Measurements from ENCODE around the gene OR8B12.
"Not testable (repeated sequence)": the region's sequence is repeated elsewhere in the genome, so short reads cannot be mapped to it uniquely, and the experiment has no call there.

OR8B12 gene

GRCh38 chr11:124519850-124520549, 23.5 kb downstream of the OR8B12 start:
- DNase-seq (ENCODE audit: low read depth) = no peak

- DNase-seq (ENCODE audit: low read depth) = no peak
Observed at GRCh38 chr11:124518989-124519451, 24.4 kb downstream of the OR8B12 start.

DNA sequence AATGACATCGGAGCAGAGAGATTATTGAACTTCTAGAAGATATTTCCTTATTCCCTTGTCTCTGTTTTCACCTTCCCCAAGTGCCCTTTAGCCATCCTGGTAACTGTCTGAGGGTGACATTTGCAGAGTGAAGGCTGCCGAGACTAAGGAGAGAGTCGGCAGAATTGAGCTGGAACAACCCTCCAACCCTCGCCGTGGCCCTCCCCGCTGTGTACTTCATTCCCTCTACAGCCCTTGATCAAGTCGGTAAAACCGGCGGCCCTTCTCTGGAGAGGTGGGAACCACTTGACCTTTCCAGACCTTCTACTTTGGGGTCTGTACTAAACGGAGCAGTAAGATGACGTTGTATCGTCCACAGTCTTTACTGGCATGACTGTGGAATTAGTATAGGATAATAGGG, 26.1 kb downstream of the OR8B12 start:
- DNase-seq (ENCODE audit: low read depth) = no peak

DNA sequence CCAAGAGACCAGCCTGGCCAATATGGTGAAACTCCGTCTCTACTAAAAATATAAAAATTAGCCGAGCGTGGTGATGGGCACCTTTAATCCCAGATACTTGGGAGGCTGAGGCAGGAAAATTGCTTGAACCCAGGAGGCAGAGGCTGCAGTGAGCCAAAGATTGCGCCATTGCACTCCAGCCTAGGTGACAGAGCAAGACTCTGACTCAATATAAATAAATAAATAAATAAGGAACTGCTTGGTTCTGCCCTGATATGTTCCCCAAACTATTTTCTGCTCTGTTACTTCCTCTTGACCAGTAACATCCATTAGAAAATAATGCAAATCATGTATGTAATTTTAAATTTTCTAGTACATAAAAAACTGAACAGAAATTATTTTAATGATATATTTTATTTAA, 28.8 kb downstream of the OR8B12 start:
- not testable (repeated sequence) for DNase-seq (ENCODE audit: low read depth)

DNA sequence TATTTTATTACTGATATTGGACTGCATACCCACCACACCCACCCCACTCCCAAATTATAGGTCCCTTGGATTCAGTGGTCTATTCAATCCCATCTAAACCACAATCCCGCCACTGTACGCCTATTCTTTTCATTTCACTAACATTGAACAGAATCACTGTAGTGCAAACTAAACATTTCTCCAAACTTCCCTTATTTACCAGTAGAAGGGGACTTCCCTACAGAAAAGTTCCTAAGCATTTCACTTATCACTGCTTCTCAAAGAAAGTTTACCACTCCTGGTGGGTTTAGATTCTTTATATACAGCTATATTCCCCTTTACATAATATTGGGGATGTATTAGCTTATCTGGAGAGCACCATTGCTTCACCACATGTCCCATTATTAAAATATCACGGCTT, 29.3 kb downstream of the OR8B12 start:
- no peak for DNase-seq (ENCODE audit: low read depth)

DNA sequence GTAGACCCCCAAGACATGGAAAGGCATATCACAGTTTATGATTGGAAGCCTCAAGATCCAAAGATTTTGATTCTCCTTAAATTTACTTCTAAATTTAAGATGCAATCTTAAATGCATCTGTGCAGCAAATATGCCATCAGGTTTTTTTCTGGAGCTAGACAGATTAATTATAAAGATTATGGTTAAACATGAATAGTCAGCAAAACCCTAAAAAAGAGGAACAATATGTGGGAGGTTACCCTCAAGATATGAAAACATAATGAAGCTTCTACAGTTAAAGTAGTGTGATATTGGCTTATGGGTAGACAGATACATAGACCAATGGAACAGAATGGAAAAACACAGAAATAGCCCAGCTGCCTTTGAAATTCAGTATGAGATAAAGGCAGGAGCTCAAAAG, 31.7 kb downstream of the OR8B12 start:
- DNase-seq (ENCODE audit: low read depth) = no peak

- DNase-seq (ENCODE audit: low read depth) = no peak
Observed at GRCh38 chr11:124510279-124510678, 33.2 kb downstream of the OR8B12 start.

GRCh38 chr11:124499711-124500110, 43.7 kb downstream of the OR8B12 start:
- DNase-seq (ENCODE audit: low read depth) = no peak

DNA sequence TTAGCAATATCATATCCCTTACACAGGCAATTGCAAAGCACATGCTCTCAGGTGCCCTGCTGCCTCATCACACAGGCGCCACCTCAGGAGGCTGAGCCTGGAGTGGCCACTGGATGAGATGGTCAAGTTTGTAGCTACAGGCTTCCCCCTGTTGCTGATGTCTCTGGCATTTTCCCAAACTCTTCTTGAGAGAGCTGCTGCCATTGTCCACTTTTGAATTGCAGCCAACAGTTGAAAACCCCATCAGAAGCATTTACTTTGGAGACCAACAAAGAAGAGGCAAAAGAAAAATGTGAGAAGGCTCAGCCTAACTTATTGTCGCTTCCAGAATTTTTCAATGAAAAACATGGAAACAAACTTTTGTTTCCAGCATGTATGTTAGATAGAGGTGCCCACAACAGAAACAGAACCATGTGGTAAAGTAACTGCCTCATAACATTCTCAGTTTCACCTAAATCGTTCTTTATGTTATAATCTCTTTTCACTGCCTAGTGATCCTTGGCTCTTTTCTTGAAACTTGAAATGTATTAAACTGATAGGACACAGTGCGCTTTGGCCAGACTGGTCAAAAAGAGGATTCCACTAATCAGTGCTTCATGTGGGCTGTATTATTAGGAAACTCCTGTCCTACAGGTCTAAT, 50.3 kb downstream of the OR8B12 start:
- no peak for DNase-seq (ENCODE audit: low read depth)
